VCaP (cell line): ENCODE results near the gene GNPTG.

Experiments
- H3K27ac ChIP-seq: fragments of 450-650 bp; 2 replicates; pipeline ENCODE4 v1.5.1; 2017
- TF ChIP-seq, protein P1 (sequence below): fragments of 450-650 bp; conservative IDR thresholded peaks from 2 replicates; pipeline ENCODE4 v1.5.1; 2017; ENCODE audit warnings: mild to moderate bottlenecking, moderate library complexity

Gene GNPTG

GRCh38 chr16:1333854-1334700 lies 17.7 kb upstream of the GNPTG start:
- TF ChIP-seq, protein P1, sequence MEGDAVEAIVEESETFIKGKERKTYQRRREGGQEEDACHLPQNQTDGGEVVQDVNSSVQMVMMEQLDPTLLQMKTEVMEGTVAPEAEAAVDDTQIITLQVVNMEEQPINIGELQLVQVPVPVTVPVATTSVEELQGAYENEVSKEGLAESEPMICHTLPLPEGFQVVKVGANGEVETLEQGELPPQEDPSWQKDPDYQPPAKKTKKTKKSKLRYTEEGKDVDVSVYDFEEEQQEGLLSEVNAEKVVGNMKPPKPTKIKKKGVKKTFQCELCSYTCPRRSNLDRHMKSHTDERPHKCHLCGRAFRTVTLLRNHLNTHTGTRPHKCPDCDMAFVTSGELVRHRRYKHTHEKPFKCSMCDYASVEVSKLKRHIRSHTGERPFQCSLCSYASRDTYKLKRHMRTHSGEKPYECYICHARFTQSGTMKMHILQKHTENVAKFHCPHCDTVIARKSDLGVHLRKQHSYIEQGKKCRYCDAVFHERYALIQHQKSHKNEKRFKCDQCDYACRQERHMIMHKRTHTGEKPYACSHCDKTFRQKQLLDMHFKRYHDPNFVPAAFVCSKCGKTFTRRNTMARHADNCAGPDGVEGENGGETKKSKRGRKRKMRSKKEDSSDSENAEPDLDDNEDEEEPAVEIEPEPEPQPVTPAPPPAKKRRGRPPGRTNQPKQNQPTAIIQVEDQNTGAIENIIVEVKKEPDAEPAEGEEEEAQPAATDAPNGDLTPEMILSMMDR, result no peak
- H3K27ac ChIP-seq, result no peak overlapping the region; the same call in 1 of the 2 replicates

DNA sequence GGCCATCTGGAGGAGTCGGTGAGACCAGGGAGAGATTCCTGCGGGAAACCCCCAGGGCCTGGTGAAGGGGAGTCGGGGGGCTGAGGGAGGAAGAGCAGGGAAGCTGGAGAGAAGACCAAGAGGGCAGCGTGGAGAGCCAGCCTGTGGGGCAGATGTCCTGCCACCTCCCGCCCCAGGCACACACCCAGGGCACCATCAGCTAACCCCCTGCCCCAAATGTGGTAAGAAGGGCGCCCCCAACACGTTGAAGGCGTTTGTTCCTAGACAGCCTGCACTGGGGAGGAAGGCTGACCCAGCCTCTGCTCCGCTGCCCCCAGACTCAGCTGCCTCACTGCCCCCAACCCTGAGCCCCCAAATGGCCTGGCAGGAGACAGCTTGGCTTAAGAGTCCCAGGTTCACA lies 17.0 kb upstream of the GNPTG start:
- TF ChIP-seq, protein P1, result no peak
- no peak overlapping the region for H3K27ac ChIP-seq

GRCh38 chr16:1335211-1335971 lies 16.3 kb upstream of the GNPTG start:
- H3K27ac ChIP-seq, result no peak overlapping the region
- TF ChIP-seq, protein P1, result no peak

DNA sequence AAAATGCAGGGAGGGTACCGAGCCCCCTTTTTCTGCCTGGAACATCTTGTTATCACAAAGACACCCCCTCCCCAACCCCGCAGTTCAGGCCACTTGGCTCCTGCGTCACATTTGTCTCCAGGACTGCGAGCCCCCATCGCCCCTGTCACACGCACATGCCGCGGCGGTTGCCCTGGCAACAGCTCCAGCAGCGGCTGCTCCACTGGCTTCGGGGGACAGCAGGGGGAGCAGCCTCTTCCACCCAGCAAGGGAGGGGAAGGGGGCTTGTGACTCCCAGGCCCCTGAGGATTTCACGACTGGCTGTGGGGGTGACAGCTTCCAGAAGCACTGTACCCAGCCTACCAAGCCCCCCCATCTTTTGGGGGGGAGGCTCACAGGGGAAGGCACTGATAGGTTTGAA lies 15.7 kb upstream of the GNPTG start:
- TF ChIP-seq, protein P1, result no peak
- no peak overlapping the region for H3K27ac ChIP-seq

- TF ChIP-seq, protein P1, result no peak
- no peak overlapping the region for H3K27ac ChIP-seq
These were observed 15.1 kb upstream of the GNPTG start for GRCh38 chr16:1336619-1337018.

GRCh38 chr16:1337486-1337885 lies 14.2 kb upstream of the GNPTG start:
- no peak overlapping the region for H3K27ac ChIP-seq
- TF ChIP-seq, protein P1, result no peak

- TF ChIP-seq, protein P1, result no peak
- H3K27ac ChIP-seq, result no peak overlapping the region
These were observed 13.5 kb upstream of the GNPTG start for GRCh38 chr16:1338119-1338730.
